H9 (cell line): Measurements from ENCODE around the gene SPC24. TPM values are rescaled to one million over a fixed set of nuclear protein-coding genes. Genes with fewer than 3 reads are reported as not detected.

Source experiments
- DNase-seq: peaks from one replicate; pipeline ENCODE4 v3.0.0-alpha.2; 2017
- H2AFZ ChIP-seq: one replicate; pipeline ENCODE4 v1.6.1; 2013; ENCODE audit warnings: mild to moderate bottlenecking, low read length, control low read depth, moderate library complexity
- H2AK5ac ChIP-seq: 2 replicates; pipeline ENCODE4 v1.6.1; 2013; ENCODE audit warnings: low read length, control low read depth, mixed read lengths; ENCODE audit not compliant: insufficient read length
- H2BK120ac ChIP-seq: one replicate; pipeline ENCODE4 v1.6.1; 2013; ENCODE audit warnings: low read depth, mild to moderate bottlenecking, low read length, control low read depth, inconsistent platforms; ENCODE audit not compliant: poor library complexity, severe bottlenecking
- H2BK12ac ChIP-seq: 2 replicates; pipeline ENCODE4 v1.6.1; 2013; ENCODE audit warnings: low read length, control low read depth, mixed read lengths, low read depth; ENCODE audit not compliant: insufficient read length
- H2BK15ac ChIP-seq: 2 replicates; pipeline ENCODE4 v1.6.1; 2013; ENCODE audit warnings: low read depth, low read length, control low read depth
- H2BK20ac ChIP-seq: one replicate; pipeline ENCODE4 v1.6.1; 2013; ENCODE audit warnings: low read depth, mild to moderate bottlenecking, low read length, control low read depth, inconsistent platforms; ENCODE audit not compliant: poor library complexity, severe bottlenecking
- H2BK5ac ChIP-seq: 2 replicates; pipeline ENCODE4 v1.6.1; 2013; ENCODE audit warnings: low read length, control low read depth, mixed read lengths; ENCODE audit not compliant: insufficient read length
- H3K14ac ChIP-seq: 2 replicates; pipeline ENCODE4 v1.6.1; 2013; ENCODE audit warnings: low read length, control low read depth; ENCODE audit not compliant: insufficient read depth
- H3K18ac ChIP-seq: 2 replicates; pipeline ENCODE4 v1.6.1; 2013; ENCODE audit warnings: low read depth, mild to moderate bottlenecking, mixed read lengths, low read length, control low read depth; ENCODE audit not compliant: insufficient read length
- H3K23ac ChIP-seq: 2 replicates; pipeline ENCODE4 v1.6.1; 2013; ENCODE audit warnings: low read length, control low read depth, mixed read lengths, low read depth; ENCODE audit not compliant: insufficient read length
- H3K23me2 ChIP-seq: 2 replicates; pipeline ENCODE4 v1.6.1; 2013; ENCODE audit warnings: low read depth, mild to moderate bottlenecking, mixed read lengths, low read length, control low read depth; ENCODE audit not compliant: insufficient read length, poor library complexity, severe bottlenecking
- H3K27ac ChIP-seq: 2 replicates; pipeline ENCODE4 v1.5.1; 2013; ENCODE audit warnings: low read length, control low read depth, mixed read lengths, low read depth; ENCODE audit not compliant: insufficient read length
- H3K27me3 ChIP-seq: 2 replicates; pipeline ENCODE4 v1.6.1; 2013; ENCODE audit warnings: low read length, control low read depth, inconsistent platforms; ENCODE audit not compliant: insufficient read depth
- H3K4ac ChIP-seq: 2 replicates; pipeline ENCODE4 v1.6.1; 2013; ENCODE audit warnings: low read depth, mild to moderate bottlenecking, control low read depth, inconsistent platforms, low read length, moderate library complexity
- H3K4me1 ChIP-seq: 2 replicates; pipeline ENCODE4 v1.6.1; 2013; ENCODE audit warnings: low read length, control low read depth, inconsistent platforms; ENCODE audit not compliant: insufficient read depth
- H3K4me2 ChIP-seq: 2 replicates; pipeline ENCODE4 v1.6.1; 2013; ENCODE audit warnings: low read length, control low read depth, mixed read lengths; ENCODE audit not compliant: insufficient read length, insufficient read depth
- H3K56ac ChIP-seq: 2 replicates; pipeline ENCODE4 v1.6.1; 2013; ENCODE audit warnings: low read depth, mild to moderate bottlenecking, mixed read lengths, low read length, control low read depth; ENCODE audit not compliant: insufficient read length
- H3K79me1 ChIP-seq: 2 replicates; pipeline ENCODE4 v1.6.1; 2013; ENCODE audit warnings: low read depth, mild to moderate bottlenecking, moderate library complexity, low read length, control low read depth, inconsistent platforms; ENCODE audit not compliant: insufficient read depth, poor library complexity, severe bottlenecking
- H3K79me2 ChIP-seq: 2 replicates; pipeline ENCODE4 v1.6.1; 2013; ENCODE audit warnings: low read length, control low read depth, inconsistent platforms; ENCODE audit not compliant: insufficient read depth
- H3K9ac ChIP-seq: 2 replicates; pipeline ENCODE4 v1.6.1; 2013; ENCODE audit warnings: low read length, control low read depth, mixed read lengths; ENCODE audit not compliant: insufficient read length; ENCODE audit errors: extremely low read depth
- H3K9me3 ChIP-seq: one replicate; pipeline ENCODE4 v1.6.1; 2013; ENCODE audit warnings: low read depth, low read length, inconsistent platforms; ENCODE audit not compliant: control insufficient read depth
- H3T11ph ChIP-seq: one replicate; pipeline ENCODE4 v1.6.1; 2013; ENCODE audit warnings: mild to moderate bottlenecking, low read length, control low read depth, inconsistent platforms
- H4K20me1 ChIP-seq: one replicate; pipeline ENCODE4 v1.6.1; 2013; ENCODE audit not compliant: control insufficient read depth, insufficient read length, insufficient read depth
- H4K5ac ChIP-seq: 2 replicates; pipeline ENCODE4 v1.6.1; 2013; ENCODE audit warnings: low read depth, mild to moderate bottlenecking, mixed read lengths, low read length, control low read depth; ENCODE audit not compliant: insufficient read length
- H4K8ac ChIP-seq: replicated peaks from 2 replicates; pipeline ENCODE4 v1.6.1; 2013; ENCODE audit warnings: low read length, control low read depth, mixed read lengths, low read depth; ENCODE audit not compliant: insufficient read length
- H4K91ac ChIP-seq: 2 replicates; pipeline ENCODE4 v1.6.1; 2013; ENCODE audit warnings: low read depth, mild to moderate bottlenecking, moderate library complexity, mixed read lengths, low read length, control low read depth; ENCODE audit not compliant: insufficient read length
- H3K27ac Mint-ChIP-seq, 3 experiments: 2 replicates in 2 of 3; 3 replicates in 1 of 3; pipeline ENCODE4 v1.8.0; 2020 to 2021; ENCODE audit warnings: mixed read lengths in 3 of 3, mild to moderate bottlenecking in 1 of 3, moderate library complexity in 1 of 3
- H3K27me3 Mint-ChIP-seq: 2 replicates; pipeline ENCODE4 v1.8.0; 2021; ENCODE audit warnings: low read depth, mild to moderate bottlenecking, moderate library complexity, mixed read lengths
- H3K36me3 Mint-ChIP-seq, 3 experiments: 2 replicates in 2 of 3; 3 replicates in 1 of 3; pipeline ENCODE4 v1.8.0; 2020 to 2021; ENCODE audit warnings: low read depth in 3 of 3, mixed read lengths in 3 of 3; ENCODE audit not compliant: insufficient read depth in 1 of 3
- H3K4me1 Mint-ChIP-seq, 2 experiments: 2 replicates each; pipeline ENCODE4 v1.8.0; 2020; ENCODE audit warnings: mixed read lengths in 2 of 2
- H3K4me3 Mint-ChIP-seq, 2 experiments: 2 replicates in 1 of 2; 3 replicates in 1 of 2; pipeline ENCODE4 v1.8.0; 2020 to 2021; ENCODE audit warnings: mild to moderate bottlenecking in 2 of 2, mixed read lengths in 2 of 2, moderate library complexity in 1 of 2
- H3K9me3 Mint-ChIP-seq, 2 experiments: 2 replicates in 1 of 2; 3 replicates in 1 of 2; pipeline ENCODE4 v1.8.0; 2020; ENCODE audit warnings: mild to moderate bottlenecking in 2 of 2, mixed read lengths in 2 of 2, moderate library complexity in 1 of 2
- WGBS: extraction: QIAGEN DNeasy Blood & Tissue Kit; methylation state at CpG from one replicate; pipeline ENCODE4 v1.1.7; 2013; ENCODE audit warnings: missing lambda C conversion rate, low lambda C conversion rate, mixed read lengths; ENCODE audit not compliant: insufficient read length; ENCODE audit errors: extremely low coverage; 5-methylcytosine and 5-hydroxymethylcytosine counted together
- total RNA-seq: library from RNA; stranded (reverse); gene quantifications from 2 replicates; pipeline ENCODE4 v1.2.1, GENCODE V29; 2021
- TF ChIP-seq, protein P1 (sequence below): fragments of 200-600 bp; sonication (generic); conservative IDR thresholded peaks from 3 replicates; pipeline ENCODE4 v1.8.0; 2021; ENCODE audit warnings: antibody characterized with exemption, mild to moderate bottlenecking

The SPC24 gene
- total RNA-seq, 1 experiment from 2014 or later = 51.5 TPM

DNA sequence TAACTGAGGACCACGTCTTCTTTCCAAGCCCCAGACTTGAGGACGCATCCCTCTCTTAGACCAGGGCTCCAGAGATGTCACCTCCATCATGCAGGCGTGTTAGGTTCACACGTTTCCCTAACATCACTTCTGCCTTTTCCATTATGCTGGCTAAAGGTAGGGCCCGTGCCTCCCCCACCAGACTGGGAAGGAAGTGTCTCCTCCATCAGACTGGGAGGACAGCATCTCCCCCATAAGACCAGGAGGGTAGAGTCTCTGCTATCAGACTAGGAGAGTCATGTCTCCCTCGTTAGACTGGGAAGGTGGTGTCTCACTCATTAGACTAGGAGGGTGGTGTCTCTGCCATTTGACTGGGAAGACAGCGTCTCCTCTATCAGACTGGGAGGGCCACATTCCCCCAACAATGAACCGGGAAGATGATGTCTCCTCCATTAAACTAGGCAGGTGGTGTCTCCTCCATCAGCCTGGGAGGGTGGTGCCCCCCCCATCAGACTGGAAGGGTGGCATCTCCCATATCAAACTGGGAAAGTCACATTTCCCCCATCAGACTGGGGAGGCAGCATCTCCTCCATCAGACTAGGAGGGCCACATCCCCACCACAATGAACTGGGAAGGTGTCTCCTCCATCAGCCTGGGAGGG lies 18.1 kb upstream of the SPC24 start:
- no peak overlapping the region for H3K14ac ChIP-seq
- Mint-ChIP-seq H3K4me3 (no peak overlapping the region), H3K4me1 (no peaks in the 10 kb centered on the region), H3K36me3 (peaks cover 22 to 60% (median 55%) of the 10 kb centered on the region in 3 experiments; a peak in 6 of 7 replicates), H3K27me3 (no peaks in the 10 kb centered on the region), H3K9me3 (no peaks in the 10 kb centered on the region), H3K27ac (no peak overlapping the region)
- H2BK20ac ChIP-seq = no peak overlapping the region
- TF ChIP-seq, protein P1, sequence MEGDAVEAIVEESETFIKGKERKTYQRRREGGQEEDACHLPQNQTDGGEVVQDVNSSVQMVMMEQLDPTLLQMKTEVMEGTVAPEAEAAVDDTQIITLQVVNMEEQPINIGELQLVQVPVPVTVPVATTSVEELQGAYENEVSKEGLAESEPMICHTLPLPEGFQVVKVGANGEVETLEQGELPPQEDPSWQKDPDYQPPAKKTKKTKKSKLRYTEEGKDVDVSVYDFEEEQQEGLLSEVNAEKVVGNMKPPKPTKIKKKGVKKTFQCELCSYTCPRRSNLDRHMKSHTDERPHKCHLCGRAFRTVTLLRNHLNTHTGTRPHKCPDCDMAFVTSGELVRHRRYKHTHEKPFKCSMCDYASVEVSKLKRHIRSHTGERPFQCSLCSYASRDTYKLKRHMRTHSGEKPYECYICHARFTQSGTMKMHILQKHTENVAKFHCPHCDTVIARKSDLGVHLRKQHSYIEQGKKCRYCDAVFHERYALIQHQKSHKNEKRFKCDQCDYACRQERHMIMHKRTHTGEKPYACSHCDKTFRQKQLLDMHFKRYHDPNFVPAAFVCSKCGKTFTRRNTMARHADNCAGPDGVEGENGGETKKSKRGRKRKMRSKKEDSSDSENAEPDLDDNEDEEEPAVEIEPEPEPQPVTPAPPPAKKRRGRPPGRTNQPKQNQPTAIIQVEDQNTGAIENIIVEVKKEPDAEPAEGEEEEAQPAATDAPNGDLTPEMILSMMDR = no peak
- H3K4ac ChIP-seq = no peak overlapping the region
- no peak overlapping the region for H3K23ac ChIP-seq
- no peak for DNase-seq
- no peak overlapping the region for H4K8ac ChIP-seq
- no CpG with 5 or more reads among the region's 8 CpGs for WGBS
- no peaks in the 10 kb centered on the region for H3K79me1 ChIP-seq
- H2BK120ac ChIP-seq = no peak overlapping the region
- no peak overlapping the region for H3T11ph ChIP-seq
- H4K91ac ChIP-seq = no peak overlapping the region
- H3K18ac ChIP-seq = no peak overlapping the region
- H2BK15ac ChIP-seq = no peak overlapping the region
- H2AFZ ChIP-seq = no peak overlapping the region
- H3K9ac ChIP-seq = no peak overlapping the region
- H2BK12ac ChIP-seq = no peak overlapping the region
- H3K4me2 ChIP-seq = no peak overlapping the region
- no peak overlapping the region for H2AK5ac ChIP-seq
- no peak overlapping the region for H3K27ac ChIP-seq
- H3K23me2 ChIP-seq = no peaks in the 10 kb centered on the region
- H4K5ac ChIP-seq = no peak overlapping the region
- H4K20me1 ChIP-seq = no peaks in the 10 kb centered on the region
- H3K79me2 ChIP-seq = no peaks in the 10 kb centered on the region
- no peak overlapping the region for H3K56ac ChIP-seq
- H3K9me3 ChIP-seq = no peaks in the 10 kb centered on the region
- no peaks in the 10 kb centered on the region for H3K27me3 ChIP-seq
- no peaks in the 10 kb centered on the region for H3K4me1 ChIP-seq
- H2BK5ac ChIP-seq = no peak overlapping the region
